Hepatocyte (in vitro differentiated cells): ENCODE measurements around the gene ARHGAP10. TPM values are rescaled to one million over a fixed set of nuclear protein-coding genes. Genes with fewer than 3 reads are reported as not detected.

ENCODE experiments used
- DNase-seq: peaks from one replicate; pipeline ENCODE4 v3.0.0-alpha.2; 2016; ENCODE audit warnings: low spot score
- H2AFZ ChIP-seq: fragments of 200-600 bp; sonication (generic); 2 replicates; pipeline ENCODE4 v1.6.0; 2016; ENCODE audit warnings: antibody characterized with exemption, mild to moderate bottlenecking
- H3K27ac ChIP-seq: fragments of 200-600 bp; sonication (generic); 2 replicates; pipeline ENCODE4 v1.5.1; 2016; ENCODE audit warnings: mild to moderate bottlenecking
- H3K27me3 ChIP-seq: fragments of 200-600 bp; sonication (generic); 2 replicates; pipeline ENCODE4 v1.6.1; 2016
- H3K36me3 ChIP-seq: fragments of 200-600 bp; sonication (generic); replicated peaks from 2 replicates; pipeline ENCODE4 v1.5.1; 2016; ENCODE audit warnings: low read depth; ENCODE audit not compliant: insufficient read depth
- H3K4me1 ChIP-seq: fragments of 200-600 bp; sonication (generic); 2 replicates; pipeline ENCODE4 v1.5.1; 2016; ENCODE audit warnings: mild to moderate bottlenecking, moderate library complexity; ENCODE audit not compliant: insufficient read depth
- H3K4me2 ChIP-seq: fragments of 200-600 bp; sonication (generic); 2 replicates; pipeline ENCODE4 v1.6.0; 2016
- H3K4me3 ChIP-seq: fragments of 200-600 bp; sonication (generic); 2 replicates; pipeline ENCODE4 v1.5.1; 2016; ENCODE audit warnings: mild to moderate bottlenecking
- H3K79me2 ChIP-seq: fragments of 200-600 bp; sonication (generic); 2 replicates; pipeline ENCODE4 v1.6.0; 2017; ENCODE audit warnings: mild to moderate bottlenecking
- H3K9me2 ChIP-seq: fragments of 200-600 bp; sonication (generic); replicated peaks from 2 replicates; pipeline ENCODE4 v1.6.0; 2017; ENCODE audit warnings: mild to moderate bottlenecking; ENCODE audit not compliant: insufficient read depth
- H3K9me3 ChIP-seq: fragments of 200-600 bp; sonication (generic); 2 replicates; pipeline ENCODE4 v1.5.1; 2016; ENCODE audit warnings: low read depth, mild to moderate bottlenecking
- H4K20me1 ChIP-seq: fragments of 200-600 bp; sonication (generic); 2 replicates; pipeline ENCODE4 v1.6.0; 2016; ENCODE audit warnings: mild to moderate bottlenecking; ENCODE audit not compliant: insufficient read depth, poor library complexity, severe bottlenecking
- EZH2 ChIP-seq: fragments of 200-600 bp; sonication (generic); IDR thresholded peaks from 2 replicates; pipeline ENCODE4 v1.6.1; 2016; ENCODE audit warnings: antibody characterized with exemption, mild to moderate bottlenecking, borderline replicate concordance
- EZH2phosphoT487 ChIP-seq: fragments of 200-600 bp; sonication (generic); IDR thresholded peaks from one replicate; pipeline ENCODE4 v1.6.1; 2018; ENCODE audit warnings: antibody characterized with exemption, mild to moderate bottlenecking, low read depth, moderate library complexity; ENCODE audit not compliant: unreplicated experiment, severe bottlenecking
- WGBS: methylation state at CpG from one replicate; pipeline ENCODE4 v1.1.6; 2016; ENCODE audit warnings: low lambda C conversion rate; ENCODE audit errors: missing lambda C conversion rate; 5-methylcytosine and 5-hydroxymethylcytosine counted together
- polyA plus RNA-seq: library from polyadenylated mRNA; unstranded; fragments of >200 nt; fragmentation: Nextera tagmentation; extraction: Ambion mirVana; gene quantifications from 2 replicates; pipeline ENCODE4 v1.2.1, GENCODE V29; 2016
- total RNA-seq: library from RNA; depleted of rRNA; stranded (reverse); fragments of >200 nt; gene quantifications from 2 replicates; pipeline ENCODE4 v1.2.3, GENCODE V29; 2014
- TF ChIP-seq, protein P1 (sequence below): fragments of 200-600 bp; sonication (generic); IDR thresholded peaks from 2 replicates; pipeline ENCODE4 v1.5.1; 2016; ENCODE audit warnings: antibody characterized with exemption, mild to moderate bottlenecking; ENCODE audit not compliant: poor library complexity

Gene ARHGAP10
- total and polyA plus RNA-seq, 2 experiments from 2014 or later = 16.8 to 23.4 TPM

DNA sequence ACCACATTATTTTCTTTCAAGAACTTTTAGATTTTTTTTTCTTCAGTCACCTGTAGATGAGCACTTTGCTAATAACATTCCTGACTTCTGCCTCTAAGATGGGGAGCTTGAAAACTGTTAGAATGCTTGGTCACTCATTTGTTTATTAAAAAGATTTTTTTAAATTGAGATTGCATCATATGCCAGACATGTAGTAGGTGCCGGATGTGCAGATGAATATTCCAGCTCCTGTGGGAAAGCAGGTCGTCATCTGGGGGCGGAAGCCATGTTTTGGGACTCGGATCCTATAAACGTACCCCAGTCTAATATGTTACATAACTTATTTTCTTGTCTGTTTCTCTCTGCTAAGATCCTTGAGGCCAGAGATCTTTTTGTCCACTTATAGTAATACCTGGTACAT lies 236.8 kb downstream of the ARHGAP10 start:
- Histone ChIP-seq H3K4me1 (peaks cover 9% of the 10 kb centered on the region), H3K27me3 (no peaks in the 10 kb centered on the region), H3K9me3 (no peaks in the 10 kb centered on the region), H3K27ac (no peak overlapping the region), H3K79me2 (no peaks in the 10 kb centered on the region), H3K4me2 (no peak overlapping the region), H4K20me1 (no peaks in the 10 kb centered on the region), H3K36me3 (no peaks in the 10 kb centered on the region), H2AFZ (no peak overlapping the region), H3K4me3 (no peak overlapping the region), H3K9me2 (no peaks in the 10 kb centered on the region)
- no peak for DNase-seq
- 96% methylated on average over 5 of the region's 5 CpGs for WGBS
- no peak for TF ChIP-seq EZH2
- TF ChIP-seq EZH2phosphoT487 = no peak
- TF ChIP-seq, protein P1, sequence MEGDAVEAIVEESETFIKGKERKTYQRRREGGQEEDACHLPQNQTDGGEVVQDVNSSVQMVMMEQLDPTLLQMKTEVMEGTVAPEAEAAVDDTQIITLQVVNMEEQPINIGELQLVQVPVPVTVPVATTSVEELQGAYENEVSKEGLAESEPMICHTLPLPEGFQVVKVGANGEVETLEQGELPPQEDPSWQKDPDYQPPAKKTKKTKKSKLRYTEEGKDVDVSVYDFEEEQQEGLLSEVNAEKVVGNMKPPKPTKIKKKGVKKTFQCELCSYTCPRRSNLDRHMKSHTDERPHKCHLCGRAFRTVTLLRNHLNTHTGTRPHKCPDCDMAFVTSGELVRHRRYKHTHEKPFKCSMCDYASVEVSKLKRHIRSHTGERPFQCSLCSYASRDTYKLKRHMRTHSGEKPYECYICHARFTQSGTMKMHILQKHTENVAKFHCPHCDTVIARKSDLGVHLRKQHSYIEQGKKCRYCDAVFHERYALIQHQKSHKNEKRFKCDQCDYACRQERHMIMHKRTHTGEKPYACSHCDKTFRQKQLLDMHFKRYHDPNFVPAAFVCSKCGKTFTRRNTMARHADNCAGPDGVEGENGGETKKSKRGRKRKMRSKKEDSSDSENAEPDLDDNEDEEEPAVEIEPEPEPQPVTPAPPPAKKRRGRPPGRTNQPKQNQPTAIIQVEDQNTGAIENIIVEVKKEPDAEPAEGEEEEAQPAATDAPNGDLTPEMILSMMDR = no peak

DNA sequence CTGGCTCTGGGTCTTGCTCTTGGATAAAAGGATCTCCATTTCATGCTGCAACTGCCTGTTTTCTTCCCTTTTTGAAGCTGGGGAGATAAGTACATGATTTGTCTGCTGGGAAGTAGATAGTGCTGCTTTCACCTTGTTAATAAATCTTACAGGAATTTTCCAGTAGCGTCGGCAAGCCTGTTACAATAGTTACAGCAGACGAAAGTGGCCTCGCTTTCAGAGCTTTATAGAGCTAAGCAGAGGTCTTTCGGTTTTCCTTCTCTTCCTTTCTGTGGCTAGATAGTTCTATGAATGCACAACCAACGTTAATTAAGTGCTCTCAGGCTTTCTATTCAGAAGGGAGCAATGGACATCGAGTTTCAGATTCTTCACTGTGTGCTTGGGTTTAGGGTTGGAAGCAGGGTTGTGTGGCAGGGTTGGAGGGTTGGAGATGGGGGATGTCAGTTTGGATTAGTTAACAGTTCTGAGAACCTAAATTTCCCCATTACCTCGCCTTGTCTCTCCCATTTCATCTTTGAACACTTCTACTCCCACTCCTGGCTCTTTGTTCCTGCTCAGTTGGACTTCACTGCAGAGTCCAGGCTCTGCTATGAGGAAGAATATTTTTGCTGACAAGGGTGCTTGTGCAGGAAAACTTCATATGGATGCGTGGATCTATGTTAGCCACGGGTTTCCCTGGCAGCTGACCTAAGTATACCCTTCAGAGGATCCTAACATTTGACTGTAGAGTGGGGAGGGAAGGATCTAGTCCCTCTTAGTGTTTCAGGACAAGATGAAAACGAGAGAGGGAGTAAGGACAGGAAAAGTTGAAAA lies 237.9 kb downstream of the ARHGAP10 start:
- Histone ChIP-seq H2AFZ (no peak overlapping the region), H3K4me3 (no peak overlapping the region)
- 72% methylated on average over 11 of the region's 11 CpGs for WGBS

GRCh38 chr4:147971116-147971515 lies 239.2 kb downstream of the ARHGAP10 start:
- no peak for DNase-seq
- no peaks in the 10 kb centered on the region for H3K9me3 ChIP-seq
- H3K27me3 ChIP-seq = no peaks in the 10 kb centered on the region
- no peaks in the 10 kb centered on the region for H3K9me2 ChIP-seq
- no peak for TF ChIP-seq EZH2phosphoT487
- no peak for TF ChIP-seq EZH2
- TF ChIP-seq, protein P1 = no peak
- no peak overlapping the region for H3K4me2 ChIP-seq
- no peaks in the 10 kb centered on the region for H3K4me1 ChIP-seq
- H2AFZ ChIP-seq = no peak overlapping the region
- H3K27ac ChIP-seq = no peak overlapping the region
- H4K20me1 ChIP-seq = no peaks in the 10 kb centered on the region
- H3K4me3 ChIP-seq = no peak overlapping the region
- no peaks in the 10 kb centered on the region for H3K79me2 ChIP-seq
- WGBS = over 99% methylated on average over 4 of the region's 4 CpGs
- no peaks in the 10 kb centered on the region for H3K36me3 ChIP-seq

More for the DNA sequence above, 237.9 kb downstream of the ARHGAP10 start:
- Histone ChIP-seq H3K27ac (no peak overlapping the region), H3K27me3 (no peaks in the 10 kb centered on the region), H3K9me2 (no peaks in the 10 kb centered on the region), H3K36me3 (no peaks in the 10 kb centered on the region), H3K79me2 (no peaks in the 10 kb centered on the region), H3K9me3 (no peaks in the 10 kb centered on the region), H4K20me1 (no peaks in the 10 kb centered on the region), H3K4me2 (peak overlapping the region; percentile 8), H3K4me1 (peaks cover 7% of the 10 kb centered on the region)
- DNase-seq = no peak
- TF ChIP-seq, protein P1 = no peak
- TF ChIP-seq EZH2 (no peak), EZH2phosphoT487 (no peak)
